ENCODE results near the gene ANKRD27. TPM values are rescaled to one million over a fixed set of nuclear protein-coding genes. Genes with fewer than 3 reads are reported as not detected.

The ANKRD27 gene
- total RNA-seq, 1 donor from 2014 or later = 38.3 TPM

DNA sequence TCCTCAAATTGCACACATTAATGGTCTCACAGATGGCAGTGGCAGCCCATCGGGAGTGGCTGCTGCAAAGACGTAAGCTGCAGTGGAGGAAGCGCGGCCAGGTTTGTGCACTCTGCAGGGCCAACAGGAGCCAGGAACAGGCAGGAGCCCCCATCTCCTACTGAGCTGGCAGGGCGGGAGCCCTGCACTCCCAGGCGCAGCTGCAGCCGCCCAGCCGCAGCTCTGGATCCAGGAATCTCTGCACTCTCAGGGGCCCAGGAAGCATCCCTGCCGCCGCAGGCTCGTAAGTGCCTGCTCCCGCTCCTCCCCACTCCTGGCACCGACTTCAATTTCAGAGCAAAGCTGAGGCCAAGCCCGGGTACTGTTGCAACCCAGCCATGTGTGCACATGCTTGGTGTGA, 37.5 kb downstream of the ANKRD27 start:
- no peak for DNase-seq (ENCODE audit: low spot score)
- H3K9me3 Mint-ChIP-seq = no peaks in the 10 kb centered on the region
- no peak overlapping the region for H3K27ac Mint-ChIP-seq
- H3K4me1 Mint-ChIP-seq (ENCODE audit: low read depth) = no peaks in the 10 kb centered on the region
- no peaks in the 10 kb centered on the region for H3K27me3 Mint-ChIP-seq (ENCODE audit: low read depth)
- peaks cover 34% of the 10 kb centered on the region for H3K36me3 Mint-ChIP-seq (ENCODE audit: low read depth)
- H3K4me3 Mint-ChIP-seq (ENCODE audit: low read depth) = no peak overlapping the region
- intact Hi-C loops (cut with micrococcal nuclease) = no loop called here

DNA sequence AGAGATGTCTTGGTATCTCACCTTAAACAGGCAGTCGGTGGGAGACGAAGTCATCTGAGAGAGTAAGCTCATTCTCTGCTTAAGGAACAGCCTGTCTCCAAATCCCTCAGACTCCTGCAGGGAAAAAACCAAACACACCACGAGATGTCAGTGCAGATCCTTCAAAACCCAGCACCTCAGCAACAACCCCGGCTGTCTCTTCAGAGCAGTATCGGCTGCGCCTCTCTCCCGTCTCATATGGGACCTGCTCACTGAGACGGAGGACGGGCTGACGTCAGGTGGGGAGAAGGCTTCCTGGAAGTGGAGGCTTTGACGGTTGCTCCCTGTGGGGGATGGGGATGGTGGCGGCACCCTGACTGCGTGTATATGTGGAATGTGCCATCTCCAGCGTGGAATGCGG, 43.6 kb downstream of the ANKRD27 start:
- Mint-ChIP-seq H3K36me3 (ENCODE audit: low read depth) (peaks cover 9% of the 10 kb centered on the region), H3K27me3 (ENCODE audit: low read depth) (no peaks in the 10 kb centered on the region), H3K9me3 (no peaks in the 10 kb centered on the region), H3K4me3 (ENCODE audit: low read depth) (no peak overlapping the region), H3K27ac (no peak overlapping the region), H3K4me1 (ENCODE audit: low read depth) (no peaks in the 10 kb centered on the region)
- intact Hi-C loops (cut with micrococcal nuclease) = no loop called here
- no peak for DNase-seq (ENCODE audit: low spot score)

DNA sequence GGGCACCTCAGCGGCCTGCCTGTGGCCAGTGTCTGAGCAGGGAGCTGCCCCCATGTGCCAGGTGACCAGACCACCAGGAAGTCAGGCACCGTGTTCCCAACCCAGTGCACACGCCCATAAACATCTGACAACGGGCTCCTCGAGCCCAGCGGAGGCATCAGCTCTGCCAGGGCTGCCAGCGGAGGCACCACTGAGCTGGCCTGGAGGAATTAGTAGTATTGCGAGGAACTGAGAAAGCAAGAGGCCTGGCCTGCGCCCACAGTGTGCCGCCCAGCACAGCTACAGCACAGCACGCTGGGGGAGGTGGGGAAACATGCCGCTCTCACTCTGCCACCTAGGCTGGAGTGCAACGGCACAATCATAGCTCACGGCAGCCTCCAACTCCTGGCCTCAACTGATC, 44.6 kb downstream of the ANKRD27 start:
- Mint-ChIP-seq H3K4me1 (ENCODE audit: low read depth) (no peaks in the 10 kb centered on the region), H3K9me3 (no peaks in the 10 kb centered on the region), H3K36me3 (ENCODE audit: low read depth) (peaks cover 12% of the 10 kb centered on the region), H3K27ac (no peak overlapping the region), H3K4me3 (ENCODE audit: low read depth) (no peak overlapping the region), H3K27me3 (ENCODE audit: low read depth) (no peaks in the 10 kb centered on the region)
- no peak for DNase-seq (ENCODE audit: low spot score)
- intact Hi-C loops (cut with micrococcal nuclease) = no loop called here

DNA sequence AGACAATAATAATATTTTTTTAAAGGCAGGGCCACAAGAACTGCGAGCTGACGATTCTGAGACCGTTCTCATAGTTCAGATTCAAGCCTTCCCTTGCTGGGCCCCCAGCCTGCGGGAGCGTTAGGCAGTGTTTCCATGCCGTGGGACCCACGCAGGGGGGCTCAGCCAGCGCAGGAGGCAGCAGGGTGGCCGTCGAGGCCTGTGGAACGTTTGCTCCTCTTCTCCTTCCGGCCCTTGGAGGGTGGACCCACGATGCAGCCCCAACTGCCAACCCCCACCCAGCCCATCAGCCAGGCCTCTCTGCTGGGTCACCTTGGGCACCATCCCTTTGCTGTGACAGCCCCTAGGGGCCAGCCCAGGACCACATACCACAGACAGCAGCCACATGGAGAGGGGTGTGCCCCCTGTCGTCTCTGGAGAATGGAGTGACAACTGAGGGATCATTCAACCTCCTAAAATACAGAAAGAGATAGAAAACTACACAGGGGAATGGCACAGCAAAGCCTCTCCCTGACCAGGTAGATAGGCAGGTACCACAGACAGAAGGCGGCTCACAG, 47.2 kb downstream of the ANKRD27 start:
- peaks cover 15% of the 10 kb centered on the region for H3K36me3 Mint-ChIP-seq (ENCODE audit: low read depth)
- H3K27me3 Mint-ChIP-seq (ENCODE audit: low read depth) = no peaks in the 10 kb centered on the region
- H3K4me3 Mint-ChIP-seq (ENCODE audit: low read depth) = no peak overlapping the region
- H3K4me1 Mint-ChIP-seq (ENCODE audit: low read depth) = no peaks in the 10 kb centered on the region
- DNase-seq (ENCODE audit: low spot score) = no peak
- no peaks in the 10 kb centered on the region for H3K9me3 Mint-ChIP-seq
- no peak overlapping the region for H3K27ac Mint-ChIP-seq
- intact Hi-C loops (cut with micrococcal nuclease) = no loop called here

DNA sequence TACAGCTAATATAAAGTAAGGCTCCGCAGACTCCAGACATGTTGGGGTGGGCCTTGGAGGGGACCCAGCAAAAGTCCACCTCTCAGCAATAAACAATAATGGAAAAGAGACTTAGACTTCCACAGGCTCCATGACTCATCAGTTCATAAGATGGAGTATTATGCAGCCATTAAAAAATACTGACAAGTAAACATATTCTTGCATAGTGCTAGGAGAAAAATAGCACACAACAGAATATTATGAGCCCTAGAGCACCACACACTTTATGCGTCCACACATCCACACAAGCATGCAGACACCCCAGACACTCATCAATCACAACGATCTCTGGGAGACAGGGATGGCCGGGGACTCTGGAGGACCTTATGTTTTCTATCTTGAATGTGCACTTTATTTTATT, 48.0 kb downstream of the ANKRD27 start:
- no peaks in the 10 kb centered on the region for H3K4me1 Mint-ChIP-seq (ENCODE audit: low read depth)
- no peak overlapping the region for H3K27ac Mint-ChIP-seq
- intact Hi-C loops (cut with micrococcal nuclease) = no loop called here
- no peaks in the 10 kb centered on the region for H3K27me3 Mint-ChIP-seq (ENCODE audit: low read depth)
- H3K9me3 Mint-ChIP-seq = no peaks in the 10 kb centered on the region
- H3K4me3 Mint-ChIP-seq (ENCODE audit: low read depth) = no peak overlapping the region
- DNase-seq (ENCODE audit: low spot score) = no peak
- peaks cover 22% of the 10 kb centered on the region for H3K36me3 Mint-ChIP-seq (ENCODE audit: low read depth)

DNA sequence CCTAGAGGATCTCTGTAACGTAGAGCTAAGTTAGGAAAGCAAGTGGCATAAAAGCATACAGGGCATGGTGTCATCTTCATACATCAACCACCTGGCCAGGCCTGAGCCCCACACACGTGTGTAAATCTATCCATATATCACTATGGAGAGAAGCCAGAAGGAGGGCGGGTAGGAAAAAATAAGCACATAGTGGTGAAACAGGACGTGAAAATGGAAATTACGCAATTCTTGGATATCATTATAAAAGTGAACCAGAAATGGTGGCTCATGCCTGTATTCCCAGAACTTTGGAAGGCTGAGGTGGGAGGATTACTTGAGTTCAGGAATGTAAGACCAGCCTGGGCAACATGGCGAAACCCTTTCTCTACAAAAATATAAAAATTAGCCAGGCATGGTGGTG, 50.6 kb downstream of the ANKRD27 start:
- DNase-seq (ENCODE audit: low spot score) = no peak
- Mint-ChIP-seq H3K4me3 (ENCODE audit: low read depth) (no peak overlapping the region), H3K36me3 (ENCODE audit: low read depth) (peaks cover 26% of the 10 kb centered on the region), H3K27ac (no peak overlapping the region), H3K27me3 (ENCODE audit: low read depth) (no peaks in the 10 kb centered on the region), H3K9me3 (no peaks in the 10 kb centered on the region), H3K4me1 (ENCODE audit: low read depth) (no peaks in the 10 kb centered on the region)
- intact Hi-C loops (cut with micrococcal nuclease) = no loop called here

DNA sequence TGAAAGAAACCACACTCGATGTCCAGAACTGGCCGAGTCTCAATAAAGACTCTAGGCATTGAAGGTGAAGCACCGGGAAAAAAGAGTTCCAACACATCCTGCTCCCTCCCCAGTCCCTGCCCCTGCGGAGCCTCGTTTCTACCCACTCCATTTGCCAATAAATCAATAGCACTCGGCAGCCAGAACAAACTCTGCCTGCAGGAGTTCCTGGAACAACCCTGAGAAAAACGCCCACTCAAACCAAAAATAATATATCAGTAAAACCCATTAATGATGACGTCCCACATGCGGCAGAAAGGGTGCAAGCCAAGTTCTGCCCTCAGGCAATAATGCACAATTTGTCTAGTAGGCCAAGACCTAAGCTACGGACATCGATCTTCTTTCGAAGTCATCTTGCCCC, 53.0 kb downstream of the ANKRD27 start:
- Mint-ChIP-seq H3K9me3 (no peaks in the 10 kb centered on the region), H3K27ac (no peak overlapping the region), H3K27me3 (ENCODE audit: low read depth) (no peaks in the 10 kb centered on the region), H3K36me3 (ENCODE audit: low read depth) (peaks cover 32% of the 10 kb centered on the region), H3K4me3 (ENCODE audit: low read depth) (no peak overlapping the region), H3K4me1 (ENCODE audit: low read depth) (no peaks in the 10 kb centered on the region)
- intact Hi-C loops (cut with micrococcal nuclease) = no loop called here
- DNase-seq (ENCODE audit: low spot score) = no peak

DNA sequence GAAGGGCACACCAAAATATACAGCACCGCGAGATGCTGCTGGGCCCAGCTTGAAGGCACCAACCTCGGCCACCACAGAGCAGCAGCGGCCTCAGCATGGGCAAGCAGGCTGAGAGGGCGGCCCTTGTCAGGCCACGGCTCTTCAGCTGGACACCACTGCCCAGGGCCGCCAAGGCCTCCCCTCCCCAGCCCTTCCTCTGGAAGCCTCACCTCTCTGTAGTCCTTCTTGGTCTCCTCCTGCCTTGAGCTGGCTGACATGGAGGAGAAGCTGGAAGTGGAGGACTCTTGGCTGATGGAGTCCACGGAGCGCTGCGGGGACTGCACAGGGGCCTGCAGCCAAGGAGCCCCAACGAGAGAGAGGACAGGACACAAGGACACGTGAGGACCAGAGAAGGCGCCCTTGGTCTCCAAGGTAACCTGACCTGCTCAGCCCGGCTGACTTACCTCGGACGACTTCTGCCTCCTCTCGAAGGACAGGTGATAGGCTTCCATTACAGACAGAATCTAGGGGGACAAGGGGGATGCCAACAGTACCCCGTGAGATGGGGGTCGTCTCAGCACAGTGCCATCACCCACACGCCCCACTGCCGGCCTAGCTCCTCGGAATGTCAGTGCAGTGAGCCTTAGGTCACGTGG, 55.8 kb downstream of the ANKRD27 start:
- intact Hi-C loops (cut with micrococcal nuclease) = no loop called here
- H3K4me1 Mint-ChIP-seq (ENCODE audit: low read depth) = no peaks in the 10 kb centered on the region
- H3K27ac Mint-ChIP-seq = no peak overlapping the region
- H3K9me3 Mint-ChIP-seq = no peaks in the 10 kb centered on the region
- no peak for DNase-seq (ENCODE audit: low spot score)
- H3K4me3 Mint-ChIP-seq (ENCODE audit: low read depth) = no peak overlapping the region
- H3K27me3 Mint-ChIP-seq (ENCODE audit: low read depth) = no peaks in the 10 kb centered on the region
- H3K36me3 Mint-ChIP-seq (ENCODE audit: low read depth) = peaks cover 36% of the 10 kb centered on the region

DNA sequence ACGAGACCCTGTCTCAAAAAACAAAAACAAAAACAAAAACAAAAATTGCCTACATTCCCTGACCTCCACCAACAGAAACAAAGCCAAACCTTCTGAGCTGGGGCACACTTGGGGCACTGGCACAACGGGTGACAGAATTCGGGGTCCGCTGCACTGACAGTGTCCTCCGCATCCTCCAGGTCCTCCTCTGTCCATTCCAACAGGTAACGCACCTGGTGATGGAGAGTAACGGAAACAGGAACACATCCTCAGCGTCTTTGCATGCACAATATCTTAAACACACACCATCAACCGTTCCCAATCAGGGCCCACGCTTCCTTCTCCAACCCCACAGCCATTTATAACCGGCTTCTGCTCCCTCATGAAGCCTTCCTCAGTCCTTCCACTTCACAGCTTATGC, 59.4 kb downstream of the ANKRD27 start:
- no peak overlapping the region for H3K4me3 Mint-ChIP-seq (ENCODE audit: low read depth)
- no peak for DNase-seq (ENCODE audit: low spot score)
- no peak overlapping the region for H3K27ac Mint-ChIP-seq
- no peaks in the 10 kb centered on the region for H3K4me1 Mint-ChIP-seq (ENCODE audit: low read depth)
- intact Hi-C loops (cut with micrococcal nuclease) = no loop called here
- peaks cover 45% of the 10 kb centered on the region for H3K36me3 Mint-ChIP-seq (ENCODE audit: low read depth)
- no peaks in the 10 kb centered on the region for H3K9me3 Mint-ChIP-seq
- H3K27me3 Mint-ChIP-seq (ENCODE audit: low read depth) = no peaks in the 10 kb centered on the region

DNA sequence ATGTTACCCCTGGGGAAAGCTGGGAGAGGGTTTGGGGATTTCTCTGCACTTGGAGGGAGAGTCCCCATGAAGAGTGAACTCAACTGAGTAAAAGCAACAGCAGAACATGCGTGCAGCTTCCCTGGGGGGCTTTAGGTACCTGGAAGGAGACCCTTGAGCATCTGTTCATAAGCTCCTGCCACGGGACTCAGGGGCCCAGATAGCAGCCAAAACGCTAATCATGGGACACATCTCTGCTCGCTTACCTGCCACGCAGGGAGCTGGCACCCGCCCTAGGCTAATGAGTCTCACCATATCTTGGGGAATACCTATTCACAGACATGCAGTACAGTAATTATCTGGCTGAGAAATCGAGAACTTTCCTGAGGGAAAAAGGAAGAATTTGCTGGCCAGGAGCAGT, 60.1 kb downstream of the ANKRD27 start:
- Mint-ChIP-seq H3K36me3 (ENCODE audit: low read depth) (peaks cover 45% of the 10 kb centered on the region), H3K27ac (no peak overlapping the region), H3K27me3 (ENCODE audit: low read depth) (no peaks in the 10 kb centered on the region), H3K4me1 (ENCODE audit: low read depth) (no peaks in the 10 kb centered on the region), H3K9me3 (no peaks in the 10 kb centered on the region), H3K4me3 (ENCODE audit: low read depth) (no peak overlapping the region)
- intact Hi-C loops (cut with micrococcal nuclease) = no loop called here
- no peak for DNase-seq (ENCODE audit: low spot score)

DNA sequence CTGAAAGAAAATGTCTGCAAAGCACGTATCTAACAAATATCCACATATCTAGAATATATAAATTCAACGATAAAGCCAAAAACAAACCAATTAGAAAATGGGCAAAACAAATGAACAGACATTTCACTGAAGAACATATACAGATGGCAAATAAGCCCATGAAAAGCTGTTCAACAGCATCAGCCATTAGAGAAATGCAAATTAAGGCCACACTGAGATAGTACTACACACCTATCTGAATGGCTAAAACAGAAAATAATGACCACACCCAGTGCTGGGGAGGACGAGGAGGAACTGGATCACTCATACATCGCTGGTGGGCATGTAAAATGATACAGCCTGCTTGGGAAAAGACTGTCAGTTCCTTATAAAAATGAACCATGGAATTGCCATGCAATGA, 62.0 kb downstream of the ANKRD27 start:
- DNase-seq (ENCODE audit: low spot score) = no peak
- Mint-ChIP-seq H3K9me3 (no peaks in the 10 kb centered on the region), H3K36me3 (ENCODE audit: low read depth) (peaks cover 43% of the 10 kb centered on the region), H3K4me1 (ENCODE audit: low read depth) (no peaks in the 10 kb centered on the region), H3K27ac (no peak overlapping the region), H3K4me3 (ENCODE audit: low read depth) (no peak overlapping the region), H3K27me3 (ENCODE audit: low read depth) (no peaks in the 10 kb centered on the region)
- intact Hi-C loops (cut with micrococcal nuclease) = no loop called here

DNA sequence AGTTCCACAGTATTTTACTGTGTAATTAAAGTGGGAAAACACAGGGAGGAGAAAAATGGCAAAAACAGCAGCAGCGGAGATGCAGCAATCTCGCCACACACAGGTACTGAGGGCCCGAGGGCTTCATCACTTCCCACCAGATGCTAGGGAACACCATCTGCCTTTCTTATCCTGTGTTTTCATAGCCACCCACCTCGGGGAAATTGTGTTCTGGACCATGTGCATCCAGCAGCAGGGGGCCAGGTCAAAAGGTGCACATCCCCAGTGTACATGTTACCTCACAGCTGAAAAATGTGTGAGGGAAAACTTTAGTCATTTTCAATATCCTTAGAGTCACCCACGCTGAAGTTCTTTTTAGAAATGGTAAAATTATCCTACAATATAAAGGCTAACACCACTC, 63.8 kb downstream of the ANKRD27 start:
- Mint-ChIP-seq H3K4me1 (ENCODE audit: low read depth) (no peaks in the 10 kb centered on the region), H3K9me3 (no peaks in the 10 kb centered on the region), H3K27me3 (ENCODE audit: low read depth) (no peaks in the 10 kb centered on the region), H3K27ac (no peak overlapping the region), H3K4me3 (ENCODE audit: low read depth) (no peak overlapping the region), H3K36me3 (ENCODE audit: low read depth) (peaks cover 42% of the 10 kb centered on the region)
- intact Hi-C loops (cut with micrococcal nuclease) = no loop called here
- no peak for DNase-seq (ENCODE audit: low spot score)

DNA sequence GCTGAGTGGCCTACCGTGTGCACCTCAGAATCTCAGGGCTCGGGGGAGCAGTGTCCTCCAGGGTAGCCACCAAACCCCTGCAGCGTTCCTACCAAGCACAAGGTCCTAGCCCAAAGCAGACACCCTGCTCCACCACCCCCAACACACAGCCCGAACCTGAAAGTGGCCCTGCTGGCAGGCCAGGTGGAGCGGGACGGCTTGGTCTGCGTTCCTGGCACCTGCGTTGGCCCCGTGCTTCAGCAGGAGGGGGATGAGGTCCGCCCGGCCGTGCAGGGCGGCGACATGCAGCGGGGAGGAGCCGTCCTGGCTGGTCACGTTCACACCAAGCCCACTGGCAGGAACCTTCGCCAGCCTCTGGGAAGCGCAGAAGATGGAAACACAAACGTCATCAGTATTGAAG, 67.5 kb downstream of the ANKRD27 start:
- Mint-ChIP-seq H3K4me1 (ENCODE audit: low read depth) (no peaks in the 10 kb centered on the region), H3K4me3 (ENCODE audit: low read depth) (no peak overlapping the region), H3K36me3 (ENCODE audit: low read depth) (peaks cover 30% of the 10 kb centered on the region), H3K27ac (no peak overlapping the region), H3K27me3 (ENCODE audit: low read depth) (no peaks in the 10 kb centered on the region), H3K9me3 (no peaks in the 10 kb centered on the region)
- no peak for DNase-seq (ENCODE audit: low spot score)
- intact Hi-C loops (cut with micrococcal nuclease) = no loop called here

DNA sequence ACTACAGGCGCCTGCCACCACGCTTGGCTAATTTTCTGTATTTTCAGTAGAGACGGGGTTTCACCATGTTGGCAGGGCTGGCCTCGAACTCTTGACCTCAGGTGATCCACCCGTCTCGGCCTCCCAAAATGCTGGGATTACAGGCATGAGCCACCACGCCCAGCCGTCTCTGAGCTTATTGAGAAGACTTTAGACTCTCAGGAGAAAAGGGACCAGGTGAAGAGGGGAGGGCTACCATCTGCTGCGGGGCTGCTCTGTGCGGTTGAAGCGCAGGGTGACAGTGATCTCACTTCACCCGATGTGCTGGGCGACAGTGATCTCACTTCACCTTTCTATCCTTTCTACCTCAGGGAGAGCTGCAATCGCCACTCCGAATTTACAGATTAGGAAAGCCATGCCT, 68.7 kb downstream of the ANKRD27 start:
- H3K27me3 Mint-ChIP-seq (ENCODE audit: low read depth) = no peaks in the 10 kb centered on the region
- DNase-seq (ENCODE audit: low spot score) = no peak
- intact Hi-C loops (cut with micrococcal nuclease) = no loop called here
- no peak overlapping the region for H3K27ac Mint-ChIP-seq
- no peaks in the 10 kb centered on the region for H3K4me1 Mint-ChIP-seq (ENCODE audit: low read depth)
- H3K9me3 Mint-ChIP-seq = no peaks in the 10 kb centered on the region
- H3K36me3 Mint-ChIP-seq (ENCODE audit: low read depth) = peaks cover 27% of the 10 kb centered on the region
- H3K4me3 Mint-ChIP-seq (ENCODE audit: low read depth) = no peak overlapping the region
